IPS-15b (cell line): ENCODE data around the gene CHMP2A.

Experiments
- H3K27me3 ChIP-seq: one replicate; pipeline ENCODE4 v1.6.1; 2013; ENCODE audit warnings: low read length; ENCODE audit not compliant: control insufficient read depth, insufficient read depth
- H3K36me3 ChIP-seq: one replicate; pipeline ENCODE4 v1.6.1; 2013; ENCODE audit warnings: low read length; ENCODE audit not compliant: control insufficient read depth, insufficient read depth
- H3K4me1 ChIP-seq: one replicate; pipeline ENCODE4 v1.6.1; 2013; ENCODE audit warnings: mild to moderate bottlenecking, low read length; ENCODE audit not compliant: control insufficient read depth, insufficient read depth
- H3K4me3 ChIP-seq: one replicate; pipeline ENCODE4 v1.5.1; 2013; ENCODE audit warnings: low read depth, low read length
- H3K9ac ChIP-seq: one replicate; pipeline ENCODE4 v1.6.1; 2013; ENCODE audit warnings: low read depth, mild to moderate bottlenecking, low read length
- H3K9me3 ChIP-seq: one replicate; pipeline ENCODE4 v1.6.1; 2013; ENCODE audit warnings: mild to moderate bottlenecking, low read length; ENCODE audit not compliant: control insufficient read depth, insufficient read depth

The CHMP2A gene

GRCh38 chr19:58575183-58576041 lies 20.5 kb upstream of the CHMP2A start:
- Histone ChIP-seq H3K4me1 (peaks cover 6% of the 10 kb centered on the region), H3K4me3 (peak overlapping the region; percentile 90), H3K9me3 (no peaks in the 10 kb centered on the region), H3K27me3 (no peaks in the 10 kb centered on the region), H3K9ac (peak overlapping the region; percentile 79), H3K36me3 (peaks cover 4% of the 10 kb centered on the region)

DNA sequence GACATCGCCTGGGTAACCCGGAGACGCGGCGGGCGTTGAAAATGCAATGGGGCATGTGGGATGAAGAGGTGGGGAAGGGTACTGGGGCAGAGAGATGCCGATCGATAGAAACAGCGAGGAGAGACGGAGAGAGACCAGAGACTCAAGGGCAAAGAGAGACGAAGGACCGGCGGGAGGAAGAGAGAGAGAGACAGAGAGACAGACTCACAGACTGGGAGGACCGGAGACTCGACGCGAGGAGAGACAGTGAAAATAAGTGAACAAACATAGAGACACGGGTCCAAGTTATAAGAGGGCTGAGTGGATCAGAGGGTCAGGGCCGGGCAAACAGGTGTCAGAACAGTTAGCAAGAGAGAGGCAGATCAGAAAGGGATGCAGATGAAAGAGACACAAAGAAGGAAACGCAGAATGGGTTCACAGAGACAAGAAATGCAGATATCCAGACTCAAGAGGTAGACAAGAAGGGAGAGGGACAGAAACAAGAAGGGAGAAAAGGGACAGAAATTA lies 18.8 kb upstream of the CHMP2A start:
- peaks cover 6% of the 10 kb centered on the region for H3K4me1 ChIP-seq
- peaks cover 11% of the 10 kb centered on the region for H3K36me3 ChIP-seq
- H3K4me3 ChIP-seq, result peak overlapping the region; percentile 98
- H3K27me3 ChIP-seq, result no peaks in the 10 kb centered on the region
- no peak overlapping the region for H3K9ac ChIP-seq
- H3K9me3 ChIP-seq, result no peaks in the 10 kb centered on the region

GRCh38 chr19:58572818-58573657 lies 18.1 kb upstream of the CHMP2A start, which contains the start of gene MZF1:
TSS of gene MZF1 (minus strand) at chr19:58573335. CDS start at chr19:58571389, 1,946 bp downstream.
- Histone ChIP-seq H3K4me1 (peaks cover 6% of the 10 kb centered on the region), H3K27me3 (no peaks in the 10 kb centered on the region), H3K9me3 (no peaks in the 10 kb centered on the region), H3K4me3 (peak within 1 kb of the TSS; percentile 98), H3K9ac (peak within 1 kb of the TSS; percentile 96), H3K36me3 (peaks cover 12% of the 10 kb centered on the region)

- H3K36me3 ChIP-seq, result peaks cover 12% of the 10 kb centered on the region
- no peaks in the 10 kb centered on the region for H3K9me3 ChIP-seq
- peak overlapping the region; percentile 48 for H3K9ac ChIP-seq
- no peaks in the 10 kb centered on the region for H3K27me3 ChIP-seq
- H3K4me3 ChIP-seq, result peak overlapping the region; percentile 98
- H3K4me1 ChIP-seq, result peaks cover 6% of the 10 kb centered on the region
These were observed 17.3 kb upstream of the CHMP2A start for GRCh38 chr19:58572026-58572817.

DNA sequence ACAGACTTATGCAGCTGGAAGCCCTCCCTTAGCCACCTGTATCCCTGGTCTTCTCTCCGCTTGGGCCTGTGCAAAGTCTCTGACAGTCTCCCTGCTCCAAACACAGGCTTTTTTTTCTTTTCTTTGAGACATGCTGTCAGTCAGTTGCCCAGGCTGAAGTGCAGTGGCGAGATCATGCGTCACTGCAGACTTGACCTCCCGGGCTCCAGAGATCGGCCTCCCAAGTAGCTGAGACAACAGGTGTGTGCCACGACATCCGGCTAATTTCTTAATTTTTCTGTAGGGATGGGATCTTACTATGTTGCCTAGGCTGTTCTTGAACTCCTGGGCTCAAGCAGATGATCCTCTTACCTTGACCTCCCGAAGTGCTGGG lies 16.7 kb upstream of the CHMP2A start:
- no peaks in the 10 kb centered on the region for H3K27me3 ChIP-seq
- no peak overlapping the region for H3K9ac ChIP-seq
- H3K4me3 ChIP-seq, result no peak overlapping the region
- H3K9me3 ChIP-seq, result no peaks in the 10 kb centered on the region
- peaks cover 6% of the 10 kb centered on the region for H3K4me1 ChIP-seq
- H3K36me3 ChIP-seq, result peaks cover 12% of the 10 kb centered on the region

- Histone ChIP-seq H3K9me3 (no peaks in the 10 kb centered on the region), H3K4me3 (no peak overlapping the region), H3K27me3 (no peaks in the 10 kb centered on the region), H3K4me1 (peaks cover 6% of the 10 kb centered on the region), H3K9ac (no peak overlapping the region), H3K36me3 (peaks cover 12% of the 10 kb centered on the region)
These were observed 16.1 kb upstream of the CHMP2A start for GRCh38 chr19:58570770-58571574.

GRCh38 chr19:58569943-58570670 lies 15.2 kb upstream of the CHMP2A start:
- Histone ChIP-seq H3K4me3 (no peak overlapping the region), H3K9me3 (no peaks in the 10 kb centered on the region), H3K36me3 (peaks cover 12% of the 10 kb centered on the region), H3K9ac (no peak overlapping the region), H3K4me1 (peaks cover 6% of the 10 kb centered on the region), H3K27me3 (no peaks in the 10 kb centered on the region)

DNA sequence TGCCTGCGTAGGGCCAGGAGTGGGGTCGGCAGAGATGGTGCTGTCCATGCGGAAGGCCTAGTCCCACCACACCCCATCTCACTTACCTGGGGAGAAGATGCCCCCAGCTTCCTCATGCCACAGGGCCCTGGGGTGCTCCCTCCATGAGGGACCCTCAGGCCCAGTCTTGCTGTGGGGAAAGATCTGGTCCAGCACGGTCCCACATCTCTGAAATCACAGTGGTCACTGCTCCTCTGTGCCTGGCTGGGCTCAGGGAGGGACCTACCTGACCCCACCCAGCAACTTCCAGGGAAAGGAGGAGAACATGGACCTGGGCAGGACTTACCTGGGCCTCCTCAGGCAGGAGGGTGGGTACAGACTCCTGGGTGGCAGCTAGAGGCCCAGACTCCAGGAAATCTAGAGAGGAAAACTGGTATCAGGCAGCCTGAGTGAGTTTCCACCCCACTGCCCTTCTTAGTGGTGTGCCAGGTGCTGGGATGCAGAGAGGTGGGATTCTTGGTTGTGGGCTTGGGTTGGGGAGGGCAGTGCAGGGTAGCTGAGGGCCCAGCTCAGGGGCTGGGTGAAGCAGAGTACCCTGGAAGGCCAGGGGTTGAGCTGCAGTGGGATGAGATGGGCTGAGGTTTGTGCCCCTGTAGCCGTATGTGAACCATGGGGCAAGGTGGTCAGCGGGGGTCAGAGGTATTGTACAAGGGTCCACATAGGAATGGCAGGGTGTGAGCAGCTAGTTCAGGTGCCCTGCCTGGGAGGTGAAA lies 14.5 kb upstream of the CHMP2A start:
- Histone ChIP-seq H3K27me3 (peaks cover under 1% of the 10 kb centered on the region), H3K9me3 (no peaks in the 10 kb centered on the region), H3K9ac (no peak overlapping the region), H3K4me1 (peaks cover 6% of the 10 kb centered on the region), H3K36me3 (peaks cover 12% of the 10 kb centered on the region), H3K4me3 (no peak overlapping the region)

DNA sequence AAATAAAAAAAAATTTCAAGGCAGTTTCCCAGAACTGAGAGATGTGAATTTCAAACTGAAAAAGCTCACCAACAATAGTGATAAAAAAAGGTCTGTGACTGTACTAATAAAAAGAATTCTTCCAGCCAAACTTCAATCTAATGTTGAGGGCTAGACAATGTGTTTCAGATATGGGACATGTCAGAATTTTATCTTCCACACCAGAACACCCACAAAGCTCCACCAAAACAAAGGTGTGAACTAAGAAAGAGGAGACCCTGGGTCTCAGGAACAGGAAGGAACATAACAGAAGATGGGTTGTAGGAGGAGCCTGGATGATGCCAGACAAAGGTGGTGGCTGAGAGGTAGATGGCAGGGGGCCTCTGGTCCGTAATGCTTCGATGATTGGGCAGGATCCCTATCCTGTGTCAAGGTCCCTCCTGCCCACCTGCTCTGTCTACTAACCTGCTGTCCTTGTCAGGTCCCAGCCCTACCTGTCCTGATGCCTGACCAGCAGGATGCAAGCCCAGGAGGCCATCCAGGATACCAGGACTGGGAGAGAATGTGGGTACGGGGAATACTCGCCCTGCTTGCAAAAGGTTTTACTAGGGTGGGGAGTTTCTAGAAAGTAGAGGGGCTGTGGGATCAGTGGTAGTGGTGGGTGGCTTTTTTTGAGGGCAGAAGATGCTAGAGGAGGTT lies 13.7 kb upstream of the CHMP2A start:
- Histone ChIP-seq H3K36me3 (peaks cover 12% of the 10 kb centered on the region), H3K9ac (no peak overlapping the region), H3K27me3 (peaks cover 7% of the 10 kb centered on the region), H3K4me3 (no peak overlapping the region), H3K4me1 (peaks cover under 1% of the 10 kb centered on the region), H3K9me3 (no peaks in the 10 kb centered on the region)
